Heart left ventricle (tissue), 13 donors: Measurements from ENCODE around the gene CUX1.

ENCODE experiments used
- POLR2A ChIP-seq, 2 donors: fragments of 450-650 bp; IDR thresholded peaks; one replicate each; pipeline ENCODE4 v1.6.1; 2017; ENCODE audit warnings: antibody characterized with exemption in 2 of 2, mild to moderate bottlenecking in 2 of 2, moderate library complexity in 2 of 2
- TF ChIP-seq, protein P1 (sequence below), 12 donors: fragments of 200-600 bp; sonication (generic) in 4 of 12; IDR thresholded peaks; one replicate each; pipeline versions ENCODE4 v1.5.0 to v1.8.0; 2018 to 2022; ENCODE audit warnings: antibody characterized with exemption in 12 of 12, mild to moderate bottlenecking in 5 of 12
- donor health status: ischemic (EF 13 %, LVEDD 7.1; RV severe dilation, severe dysfunction).
- donor health status: DM: no; HTN: yes; CAD: no.
- donor health status: DM: no; HTN: no; CAD: no.
- donor health status: ischemic (EF 25% LVEDD 6.9; RV normal size, moderate dysfunction).
- donor health status: ischemic (EF 25% LVEDD 5.7; RV mildly dilated, moderate dysfunction).
- donor health status: ischemic (EF 35%, LVEDD 5.7; RV mildly dilated, moderate dysfunction).
- donor health status: nonischemic (EF 11% LVEDD 7.7; RV severe dilation, severe dysfunction).
- donor health status: DM: yes; HTN: yes; CAD: no.
- donor health status: PGD.
- donor health status: ischemic (EF 29% LVEDD 5.4; RV normal size, mild dysfunction).
- donor health status: nonischemic (EF 23%, LVEDD 6.1; RV moderate dilation, normal function).

DNA sequence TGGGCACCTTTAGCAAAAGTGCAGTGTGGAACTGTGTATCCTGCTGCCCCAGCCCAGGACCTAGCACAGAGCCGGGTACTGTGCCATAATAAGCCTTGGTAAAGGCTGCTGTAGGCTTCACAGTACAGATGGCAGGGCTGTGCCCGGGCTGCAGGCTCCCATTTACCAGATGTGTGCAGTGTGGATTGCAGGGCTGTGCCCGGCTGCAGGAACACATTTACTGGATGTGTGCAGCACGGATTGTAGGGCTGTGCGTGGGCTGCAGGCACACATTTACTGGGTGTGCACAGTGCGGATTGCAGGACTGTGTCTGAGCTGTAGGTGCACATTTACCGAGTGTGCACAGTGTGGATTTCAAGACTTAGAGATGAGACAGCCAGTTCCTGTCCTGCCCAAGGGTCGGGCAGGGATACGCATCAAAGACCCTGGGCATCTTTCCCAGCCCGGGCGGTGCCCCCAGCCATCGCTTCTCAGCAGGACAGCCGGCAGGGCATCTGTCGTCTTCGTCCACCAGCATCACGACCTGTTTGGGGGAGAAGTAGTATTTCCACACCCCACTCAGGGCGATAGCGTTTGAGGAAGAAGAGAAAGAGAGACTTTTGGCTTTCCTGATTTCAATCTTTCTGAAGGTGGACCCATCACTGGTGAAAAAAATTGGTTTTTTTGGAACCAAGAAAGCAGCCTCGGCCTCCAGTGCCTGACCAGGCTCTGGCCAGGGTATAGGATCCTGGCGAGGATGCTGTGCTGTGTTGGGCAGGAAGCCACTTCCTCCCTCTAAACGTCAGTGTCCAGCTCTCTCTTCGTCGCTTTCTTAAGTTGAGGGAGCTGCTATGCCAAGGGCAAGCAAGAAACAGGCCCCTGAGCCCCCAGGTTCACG is 180.8 kb downstream of the CUX1 start:
- TF ChIP-seq, protein P1, sequence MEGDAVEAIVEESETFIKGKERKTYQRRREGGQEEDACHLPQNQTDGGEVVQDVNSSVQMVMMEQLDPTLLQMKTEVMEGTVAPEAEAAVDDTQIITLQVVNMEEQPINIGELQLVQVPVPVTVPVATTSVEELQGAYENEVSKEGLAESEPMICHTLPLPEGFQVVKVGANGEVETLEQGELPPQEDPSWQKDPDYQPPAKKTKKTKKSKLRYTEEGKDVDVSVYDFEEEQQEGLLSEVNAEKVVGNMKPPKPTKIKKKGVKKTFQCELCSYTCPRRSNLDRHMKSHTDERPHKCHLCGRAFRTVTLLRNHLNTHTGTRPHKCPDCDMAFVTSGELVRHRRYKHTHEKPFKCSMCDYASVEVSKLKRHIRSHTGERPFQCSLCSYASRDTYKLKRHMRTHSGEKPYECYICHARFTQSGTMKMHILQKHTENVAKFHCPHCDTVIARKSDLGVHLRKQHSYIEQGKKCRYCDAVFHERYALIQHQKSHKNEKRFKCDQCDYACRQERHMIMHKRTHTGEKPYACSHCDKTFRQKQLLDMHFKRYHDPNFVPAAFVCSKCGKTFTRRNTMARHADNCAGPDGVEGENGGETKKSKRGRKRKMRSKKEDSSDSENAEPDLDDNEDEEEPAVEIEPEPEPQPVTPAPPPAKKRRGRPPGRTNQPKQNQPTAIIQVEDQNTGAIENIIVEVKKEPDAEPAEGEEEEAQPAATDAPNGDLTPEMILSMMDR (IDR thresholded peaks at IDR 0.05) = no peak
- no peak for TF ChIP-seq POLR2A (IDR thresholded peaks at IDR 0.05)
